ENCODE results near the gene FAM72D. TPM values are rescaled to one million over a fixed set of nuclear protein-coding genes. Genes with fewer than 3 reads are reported as not detected.
"Not testable (repeated sequence)": the region's sequence is repeated elsewhere in the genome, so short reads cannot be mapped to it uniquely, and the experiment has no call there.

The FAM72D gene
- 25.2 and 28.3 TPM in 2 replicates for total RNA-seq (2014; rRNA removed; shearing (Covaris generic))
- 12.3 and 13.2 TPM in 2 replicates for polyA plus RNA-seq (2014; cell fraction: nucleus; rRNA removed)

- DNase-seq (ENCODE audit: extremely low read depth, low read depth) = not testable (repeated sequence)
These were observed at the start of gene FAM72D, which contains the start of gene SRGAP2B for GRCh38 chr1:145095284-145096057. FAM72D (plus strand) TSS chr1:145095974; CDS start chr1:145096848, 874 bp downstream. SRGAP2B (minus strand) TSS chr1:145095328; CDS start chr1:145092901, 2,427 bp downstream.

GRCh38 chr1:145047553-145047952 is 48.2 kb upstream of the FAM72D start:
- DNase-seq (ENCODE audit: extremely low read depth, low read depth) = not testable (repeated sequence)

GRCh38 chr1:145048181-145048856 is 47.5 kb upstream of the FAM72D start:
- not testable (repeated sequence) for DNase-seq (ENCODE audit: extremely low read depth, low read depth)

GRCh38 chr1:145052019-145052776 is 43.6 kb upstream of the FAM72D start:
- DNase-seq (ENCODE audit: extremely low read depth, low read depth) = not testable (repeated sequence)

- not testable (repeated sequence) for DNase-seq (ENCODE audit: extremely low read depth, low read depth)
These were observed 42.3 kb upstream of the FAM72D start for GRCh38 chr1:145053428-145053827.

GRCh38 chr1:145055217-145055760 is 40.5 kb upstream of the FAM72D start:
- DNase-seq (ENCODE audit: extremely low read depth, low read depth) = not testable (repeated sequence)

GRCh38 chr1:145058184-145058583 is 37.6 kb upstream of the FAM72D start:
- not testable (repeated sequence) for DNase-seq (ENCODE audit: extremely low read depth, low read depth)

- DNase-seq (ENCODE audit: extremely low read depth, low read depth) = not testable (repeated sequence)
These were observed 32.5 kb upstream of the FAM72D start for GRCh38 chr1:145063285-145063684.

- not testable (repeated sequence) for DNase-seq (ENCODE audit: extremely low read depth, low read depth)
These were observed 31.7 kb upstream of the FAM72D start for GRCh38 chr1:145063941-145064648.

GRCh38 chr1:145065194-145065826 is 30.5 kb upstream of the FAM72D start:
- not testable (repeated sequence) for DNase-seq (ENCODE audit: extremely low read depth, low read depth)

- not testable (repeated sequence) for DNase-seq (ENCODE audit: extremely low read depth, low read depth)
These were observed 29.3 kb upstream of the FAM72D start for GRCh38 chr1:145066486-145066885.

GRCh38 chr1:145071569-145071968 is 24.2 kb upstream of the FAM72D start:
- not testable (repeated sequence) for DNase-seq (ENCODE audit: extremely low read depth, low read depth)

- DNase-seq (ENCODE audit: extremely low read depth, low read depth) = not testable (repeated sequence)
These were observed 21.7 kb upstream of the FAM72D start for GRCh38 chr1:145074021-145074559.

- not testable (repeated sequence) for DNase-seq (ENCODE audit: extremely low read depth, low read depth)
These were observed 18.9 kb upstream of the FAM72D start for GRCh38 chr1:145076877-145077276.

- not testable (repeated sequence) for DNase-seq (ENCODE audit: extremely low read depth, low read depth)
These were observed 17.6 kb upstream of the FAM72D start for GRCh38 chr1:145077872-145078786.

GRCh38 chr1:145078787-145079370 is 16.9 kb upstream of the FAM72D start:
- not testable (repeated sequence) for DNase-seq (ENCODE audit: extremely low read depth, low read depth)

- not testable (repeated sequence) for DNase-seq (ENCODE audit: extremely low read depth, low read depth)
These were observed 16.0 kb upstream of the FAM72D start for GRCh38 chr1:145079737-145080136.

Data from NCI-H460 (cell line).